ENCODE data around the gene AGBL4.

Gene AGBL4

GRCh38 chr1:48676822-48677221 lies 1346.9 kb downstream of the AGBL4 start (continued):
- TF ChIP-seq ZBTB26 (tag by site-specific recombination; optimal IDR thresholded peaks at IDR 0.05) (no peak), ZBTB17 (tag by site-specific recombination; IDR thresholded peaks at IDR 0.05) (no peak), ZNF266 (tag by site-specific recombination; IDR thresholded peaks at IDR 0.05; ENCODE audit: low read depth) (no peak)
- TF ChIP-seq, protein P1, sequence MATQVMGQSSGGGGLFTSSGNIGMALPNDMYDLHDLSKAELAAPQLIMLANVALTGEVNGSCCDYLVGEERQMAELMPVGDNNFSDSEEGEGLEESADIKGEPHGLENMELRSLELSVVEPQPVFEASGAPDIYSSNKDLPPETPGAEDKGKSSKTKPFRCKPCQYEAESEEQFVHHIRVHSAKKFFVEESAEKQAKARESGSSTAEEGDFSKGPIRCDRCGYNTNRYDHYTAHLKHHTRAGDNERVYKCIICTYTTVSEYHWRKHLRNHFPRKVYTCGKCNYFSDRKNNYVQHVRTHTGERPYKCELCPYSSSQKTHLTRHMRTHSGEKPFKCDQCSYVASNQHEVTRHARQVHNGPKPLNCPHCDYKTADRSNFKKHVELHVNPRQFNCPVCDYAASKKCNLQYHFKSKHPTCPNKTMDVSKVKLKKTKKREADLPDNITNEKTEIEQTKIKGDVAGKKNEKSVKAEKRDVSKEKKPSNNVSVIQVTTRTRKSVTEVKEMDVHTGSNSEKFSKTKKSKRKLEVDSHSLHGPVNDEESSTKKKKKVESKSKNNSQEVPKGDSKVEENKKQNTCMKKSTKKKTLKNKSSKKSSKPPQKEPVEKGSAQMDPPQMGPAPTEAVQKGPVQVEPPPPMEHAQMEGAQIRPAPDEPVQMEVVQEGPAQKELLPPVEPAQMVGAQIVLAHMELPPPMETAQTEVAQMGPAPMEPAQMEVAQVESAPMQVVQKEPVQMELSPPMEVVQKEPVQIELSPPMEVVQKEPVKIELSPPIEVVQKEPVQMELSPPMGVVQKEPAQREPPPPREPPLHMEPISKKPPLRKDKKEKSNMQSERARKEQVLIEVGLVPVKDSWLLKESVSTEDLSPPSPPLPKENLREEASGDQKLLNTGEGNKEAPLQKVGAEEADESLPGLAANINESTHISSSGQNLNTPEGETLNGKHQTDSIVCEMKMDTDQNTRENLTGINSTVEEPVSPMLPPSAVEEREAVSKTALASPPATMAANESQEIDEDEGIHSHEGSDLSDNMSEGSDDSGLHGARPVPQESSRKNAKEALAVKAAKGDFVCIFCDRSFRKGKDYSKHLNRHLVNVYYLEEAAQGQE (tag by site-specific recombination; IDR thresholded peaks at IDR 0.05): no peak

GRCh38 chr1:48676376-48676775 lies 1347.4 kb downstream of the AGBL4 start:
- TF ChIP-seq ZBTB26 (tag by site-specific recombination; optimal IDR thresholded peaks at IDR 0.05) (no peak), ZNF354C (tag by site-specific recombination; IDR thresholded peaks at IDR 0.05; ENCODE audit: borderline replicate concordance, low read depth) (no peak), ZNF426 (tag by site-specific recombination; IDR thresholded peaks at IDR 0.05) (no peak)
- TF ChIP-seq, protein P2, sequence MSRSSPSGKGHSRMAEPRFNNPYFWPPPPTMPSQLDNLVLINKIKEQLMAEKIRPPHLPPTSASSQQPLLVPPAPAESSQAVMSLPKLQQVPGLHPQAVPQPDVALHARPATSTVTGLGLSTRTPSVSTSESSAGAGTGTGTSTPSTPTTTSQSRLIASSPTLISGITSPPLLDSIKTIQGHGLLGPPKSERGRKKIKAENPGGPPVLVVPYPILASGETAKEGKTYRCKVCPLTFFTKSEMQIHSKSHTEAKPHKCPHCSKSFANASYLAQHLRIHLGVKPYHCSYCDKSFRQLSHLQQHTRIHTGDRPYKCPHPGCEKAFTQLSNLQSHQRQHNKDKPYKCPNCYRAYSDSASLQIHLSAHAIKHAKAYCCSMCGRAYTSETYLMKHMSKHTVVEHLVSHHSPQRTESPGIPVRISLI (tag by site-specific recombination; IDR thresholded peaks at IDR 0.05): no peak
- ChIA-PET CTCF (interaction anchor here (0.7 to 4.0 kb wide), 20 partner anchors 8 to 247 kb away, joined by 3 to 48 read pairs (median 6); no protein-coding TSS in a partner anchor), POLR2A (no interaction called here)
- H3K27ac ChIP-seq (ENCODE audit: extremely low read depth, low read depth, low read length): no peak overlapping the region
- H3K36me3 ChIP-seq (ENCODE audit: control insufficient read depth in 2 of 2, insufficient read depth in 1 of 2, low read length in 2 of 2): no peaks in the 10 kb centered on the region
- H3K4me1 ChIP-seq (ENCODE audit: control insufficient read depth, insufficient read depth, low read length): no peaks in the 10 kb centered on the region
- no peak overlapping the region for H3K4me3 ChIP-seq (ENCODE audit: low read depth, low read length)
- H3K9me3 ChIP-seq (ENCODE audit: control insufficient read depth, insufficient read depth, low read depth, low read length): no peaks in the 10 kb centered on the region

GRCh38 chr1:48675251-48675650 lies 1348.5 kb downstream of the AGBL4 start:
- no peaks in the 10 kb centered on the region for H3K9me3 ChIP-seq (ENCODE audit: control insufficient read depth, insufficient read depth, low read depth, low read length)
- H3K4me3 ChIP-seq (ENCODE audit: low read depth, low read length): no peak overlapping the region
- H3K27ac ChIP-seq (ENCODE audit: extremely low read depth, low read depth, low read length): no peak overlapping the region
- POLR2A ChIA-PET: no interaction called here
- TF ChIP-seq ZNF155 (tag by site-specific recombination; IDR thresholded peaks at IDR 0.05): no peak
- TF ChIP-seq ZNF404 (tag by site-specific recombination; IDR thresholded peaks at IDR 0.05): no peak
- no peak for TF ChIP-seq MEIS1 (CRISPR knock-in tag; IDR thresholded peaks at IDR 0.05; ENCODE audit: borderline replicate concordance)
- TF ChIP-seq ZFP69B (tag by site-specific recombination; IDR thresholded peaks at IDR 0.05): no peak
- TF ChIP-seq ZNF571 (tag by site-specific recombination; IDR thresholded peaks at IDR 0.05): no peak
- TF ChIP-seq ZBTB44 (tag by site-specific recombination; IDR thresholded peaks at IDR 0.05): no peak
- TF ChIP-seq SP2 (tag by site-specific recombination; IDR thresholded peaks at IDR 0.05): no peak
- TF ChIP-seq GLIS2 (tag by site-specific recombination; IDR thresholded peaks at IDR 0.05): no peak
- CTCF ChIA-PET: interaction anchor here (0.6 to 3.3 kb wide), 10 partner anchors 12 to 246 kb away, joined by 3 to 20 read pairs (median 4); no protein-coding TSS in a partner anchor
- H3K36me3 ChIP-seq (ENCODE audit: control insufficient read depth in 2 of 2, insufficient read depth in 1 of 2, low read length in 2 of 2): no peaks in the 10 kb centered on the region
- H3K4me1 ChIP-seq (ENCODE audit: control insufficient read depth, insufficient read depth, low read length): no peaks in the 10 kb centered on the region

All from HEK293 (cell line).